ENCODE results near the gene ITPRIPL1.

DNA sequence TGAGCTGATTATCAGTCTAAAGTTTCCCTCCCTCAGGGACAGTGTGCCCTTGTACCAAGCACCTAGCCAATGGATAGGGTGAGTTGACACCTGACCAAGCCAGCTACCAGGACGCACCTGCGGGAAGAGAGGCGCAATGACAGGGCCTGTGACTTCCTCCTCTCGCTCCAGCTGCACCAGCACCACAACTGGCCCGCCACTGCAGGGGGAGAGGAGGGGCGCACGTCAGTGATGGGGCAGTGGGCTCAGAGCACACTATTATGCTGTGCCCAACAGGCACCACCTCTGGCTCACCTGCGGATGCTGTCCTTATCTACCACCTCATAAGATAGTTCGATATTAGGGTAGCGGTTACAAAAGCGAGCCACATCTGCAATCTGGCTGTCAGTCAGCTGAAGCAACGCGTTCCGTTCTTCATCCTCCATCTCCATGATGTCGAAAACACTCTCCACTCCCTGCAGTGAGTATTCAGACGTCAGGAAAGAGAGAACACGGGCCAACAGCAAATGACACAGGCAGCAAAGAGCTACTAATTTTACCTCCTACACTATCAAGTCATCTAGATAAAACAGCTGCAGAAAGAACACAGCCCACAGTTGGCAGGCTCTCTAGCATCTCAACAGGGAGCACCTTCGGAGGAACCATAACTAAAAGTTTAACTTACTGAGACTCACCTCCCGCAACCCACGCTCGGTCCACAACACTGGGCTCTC is 48.2 kb upstream of the ITPRIPL1 start:
- TF ChIP-seq CTCF (IDR thresholded peaks at IDR 0.05) = no peak
- no peak for TF ChIP-seq POLR2A (IDR thresholded peaks at IDR 0.05)
